ENCODE measurements around the gene TRABD2A. TPM values are rescaled to one million over a fixed set of nuclear protein-coding genes. Genes with fewer than 3 reads are reported as not detected.

TRABD2A gene
- total RNA-seq, 1 donor from 2014 or later: not detected

- no peaks in the 10 kb centered on the region for H3K27me3 Mint-ChIP-seq (ENCODE audit: unreplicated experiment)
- no peak for DNase-seq
Observed at GRCh38 chr2:84849271-84849952, 31.5 kb downstream of the TRABD2A start.

GRCh38 chr2:84847326-84848050 is 33.4 kb downstream of the TRABD2A start:
- Mint-ChIP-seq H3K4me3 (ENCODE audit: unreplicated experiment) (no peak overlapping the region), H3K4me1 (ENCODE audit: low read depth, unreplicated experiment) (no peaks in the 10 kb centered on the region), H3K36me3 (ENCODE audit: unreplicated experiment) (no peaks in the 10 kb centered on the region), H3K9me3 (ENCODE audit: unreplicated experiment) (peaks cover 4% of the 10 kb centered on the region), H3K27me3 (ENCODE audit: unreplicated experiment) (no peaks in the 10 kb centered on the region), H3K27ac (ENCODE audit: unreplicated experiment) (no peak overlapping the region)
- no peak for DNase-seq
- TF ChIP-seq CTCF (IDR thresholded peaks at IDR 0.05; ENCODE audit: partially characterized antibody, unreplicated experiment): no peak

More at GRCh38 chr2:84849271-84849952, 31.5 kb downstream of the TRABD2A start:
- H3K4me1 Mint-ChIP-seq (ENCODE audit: low read depth, unreplicated experiment): no peaks in the 10 kb centered on the region
- H3K9me3 Mint-ChIP-seq (ENCODE audit: unreplicated experiment): no peaks in the 10 kb centered on the region
- H3K4me3 Mint-ChIP-seq (ENCODE audit: unreplicated experiment): no peak overlapping the region
- H3K27ac Mint-ChIP-seq (ENCODE audit: unreplicated experiment): no peak overlapping the region
- no peaks in the 10 kb centered on the region for H3K36me3 Mint-ChIP-seq (ENCODE audit: unreplicated experiment)
- TF ChIP-seq CTCF (IDR thresholded peaks at IDR 0.05; ENCODE audit: partially characterized antibody, unreplicated experiment): no peak

- Mint-ChIP-seq H3K27ac (ENCODE audit: unreplicated experiment) (no peak overlapping the region), H3K27me3 (ENCODE audit: unreplicated experiment) (no peaks in the 10 kb centered on the region), H3K4me3 (ENCODE audit: unreplicated experiment) (no peak overlapping the region), H3K4me1 (ENCODE audit: low read depth, unreplicated experiment) (no peaks in the 10 kb centered on the region), H3K9me3 (ENCODE audit: unreplicated experiment) (peaks cover 4% of the 10 kb centered on the region), H3K36me3 (ENCODE audit: unreplicated experiment) (no peaks in the 10 kb centered on the region)
- DNase-seq: no peak
- no peak for TF ChIP-seq CTCF (IDR thresholded peaks at IDR 0.05; ENCODE audit: partially characterized antibody, unreplicated experiment)
Observed at GRCh38 chr2:84846741-84847142, 34.1 kb downstream of the TRABD2A start.

GRCh38 chr2:84846041-84846663 is 34.7 kb downstream of the TRABD2A start:
- peaks cover 4% of the 10 kb centered on the region for H3K9me3 Mint-ChIP-seq (ENCODE audit: unreplicated experiment)
- no peak overlapping the region for H3K27ac Mint-ChIP-seq (ENCODE audit: unreplicated experiment)
- no peak overlapping the region for H3K4me3 Mint-ChIP-seq (ENCODE audit: unreplicated experiment)
- no peaks in the 10 kb centered on the region for H3K27me3 Mint-ChIP-seq (ENCODE audit: unreplicated experiment)
- H3K36me3 Mint-ChIP-seq (ENCODE audit: unreplicated experiment): no peaks in the 10 kb centered on the region
- DNase-seq: no peak
- TF ChIP-seq CTCF (IDR thresholded peaks at IDR 0.05; ENCODE audit: partially characterized antibody, unreplicated experiment): no peak
- no peaks in the 10 kb centered on the region for H3K4me1 Mint-ChIP-seq (ENCODE audit: low read depth, unreplicated experiment)
